NCI-H526 treated with DMSO at 0.1 percent for 48 hours (cell line): ENCODE data around the gene HOXC6.

ENCODE experiments used
- DNase-seq: peaks from one replicate; lab custom pipeline; 2025; lab: John Stamatoyannopoulos, UW

The HOXC6 gene

GRCh38 chr12:54002278-54002914 is 25.8 kb upstream of the HOXC6 start:
- no peak for DNase-seq

- no peak for DNase-seq
Measured at GRCh38 chr12:54002915-54003389, 25.3 kb upstream of the HOXC6 start.

GRCh38 chr12:54003625-54004024 is 24.6 kb upstream of the HOXC6 start:
- DNase-seq, result no peak

- DNase-seq, result no peak
Measured at GRCh38 chr12:54004063-54004840, 24.0 kb upstream of the HOXC6 start.

- no peak for DNase-seq
Measured at GRCh38 chr12:54004841-54005530, 23.3 kb upstream of the HOXC6 start.

GRCh38 chr12:54005531-54005852 is 22.7 kb upstream of the HOXC6 start:
- DNase-seq, result no peak

- DNase-seq, result no peak
Measured at GRCh38 chr12:54005853-54006558, 22.2 kb upstream of the HOXC6 start.

- DNase-seq, result no peak
Measured at GRCh38 chr12:54006559-54007220, 21.6 kb upstream of the HOXC6 start.

- no peak for DNase-seq
Measured at GRCh38 chr12:54007538-54008259, 20.5 kb upstream of the HOXC6 start.

- DNase-seq, result no peak
Measured at GRCh38 chr12:54008260-54008552, 20.0 kb upstream of the HOXC6 start.

GRCh38 chr12:54009171-54010052 is 18.8 kb upstream of the HOXC6 start:
- no peak for DNase-seq

GRCh38 chr12:54010053-54010971 is 17.9 kb upstream of the HOXC6 start:
- no peak for DNase-seq

GRCh38 chr12:54010972-54011664 is 17.1 kb upstream of the HOXC6 start:
- DNase-seq, result no peak

GRCh38 chr12:54011665-54012532 is 16.3 kb upstream of the HOXC6 start:
- no peak for DNase-seq

GRCh38 chr12:54012631-54013409 is 15.4 kb upstream of the HOXC6 start:
- DNase-seq, result no peak

GRCh38 chr12:54014377-54015017 is 13.7 kb upstream of the HOXC6 start:
- no peak for DNase-seq
